Measurements from ENCODE around the gene SESN3.
"Not testable (repeated sequence)": the region's sequence is repeated elsewhere in the genome, so short reads cannot be mapped to it uniquely, and the experiment has no call there.

Gene SESN3

GRCh38 chr11:95231127-95231880 is at the start of gene SESN3:
Gene SESN3, minus strand, starts transcription at chr11:95231202. Its CDS starts 342 bp downstream, at chr11:95230860.
- peaks cover 6% of the 10 kb centered on the region for H3K36me3 Mint-ChIP-seq (ENCODE audit: low read depth)
- H3K27me3 Mint-ChIP-seq (ENCODE audit: low read depth) = peaks cover 6% of the 10 kb centered on the region
- H3K4me1 Mint-ChIP-seq (ENCODE audit: low read depth) = peaks cover 28% of the 10 kb centered on the region
- H3K27ac Mint-ChIP-seq = peak within 1 kb of the TSS; percentile 83
- H3K9me3 Mint-ChIP-seq = no peaks in the 10 kb centered on the region
- DNase-seq (ENCODE audit: low spot score) = peak; percentile 99
- peak within 1 kb of the TSS; percentile 94 for H3K4me3 Mint-ChIP-seq

DNA sequence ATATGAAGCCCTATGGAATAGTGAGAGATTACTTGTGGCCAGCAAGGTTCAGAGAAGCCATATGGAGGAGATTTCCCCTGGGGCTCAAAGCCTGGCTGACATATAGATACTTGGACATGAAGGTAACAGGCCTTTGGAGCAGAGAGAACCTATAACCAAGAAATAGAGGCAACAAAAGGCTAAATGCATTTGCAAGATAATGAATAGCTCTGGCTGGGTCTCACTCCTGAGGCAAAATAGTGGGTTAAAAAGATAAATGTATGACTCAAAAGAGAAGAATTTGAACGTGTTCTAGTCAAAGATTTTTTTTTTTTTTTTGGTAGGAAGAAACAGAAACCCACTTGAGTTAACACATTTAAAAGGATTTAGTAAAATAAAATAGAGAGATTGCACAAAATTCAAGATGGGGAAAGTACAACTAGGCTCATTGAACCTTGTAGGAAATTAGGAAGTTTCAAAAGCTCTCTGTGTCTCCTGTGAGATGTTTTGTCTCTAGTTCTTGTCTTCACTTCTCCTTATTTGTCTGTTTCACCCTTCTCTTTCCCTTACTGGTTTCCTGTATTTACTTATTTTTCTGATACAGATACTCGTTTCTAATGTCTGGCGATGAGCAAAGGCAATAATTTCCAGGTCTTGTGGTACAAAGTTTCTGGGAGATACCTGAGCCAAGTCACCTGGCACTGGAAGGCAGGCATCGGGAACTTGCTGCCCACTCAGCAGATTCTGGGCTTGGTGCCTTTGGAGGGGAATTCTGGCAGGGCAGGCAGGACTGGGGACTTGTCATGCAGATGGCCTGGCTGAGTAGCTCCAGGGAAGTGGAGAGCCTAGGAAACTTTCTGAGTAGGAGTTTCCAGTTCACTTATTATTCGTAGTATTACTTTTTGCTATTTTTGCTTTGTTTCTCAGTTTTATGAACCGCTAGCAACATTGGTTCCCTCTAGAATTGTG is 49.2 kb upstream of the SESN3 start:
- no peak for DNase-seq (ENCODE audit: low spot score)
- H3K4me1 Mint-ChIP-seq (ENCODE audit: low read depth) = no peaks in the 10 kb centered on the region
- H3K4me3 Mint-ChIP-seq = no peak overlapping the region
- no peaks in the 10 kb centered on the region for H3K27me3 Mint-ChIP-seq (ENCODE audit: low read depth)
- no peak overlapping the region for H3K27ac Mint-ChIP-seq
- H3K9me3 Mint-ChIP-seq = no peaks in the 10 kb centered on the region
- no peaks in the 10 kb centered on the region for H3K36me3 Mint-ChIP-seq (ENCODE audit: low read depth)

DNA sequence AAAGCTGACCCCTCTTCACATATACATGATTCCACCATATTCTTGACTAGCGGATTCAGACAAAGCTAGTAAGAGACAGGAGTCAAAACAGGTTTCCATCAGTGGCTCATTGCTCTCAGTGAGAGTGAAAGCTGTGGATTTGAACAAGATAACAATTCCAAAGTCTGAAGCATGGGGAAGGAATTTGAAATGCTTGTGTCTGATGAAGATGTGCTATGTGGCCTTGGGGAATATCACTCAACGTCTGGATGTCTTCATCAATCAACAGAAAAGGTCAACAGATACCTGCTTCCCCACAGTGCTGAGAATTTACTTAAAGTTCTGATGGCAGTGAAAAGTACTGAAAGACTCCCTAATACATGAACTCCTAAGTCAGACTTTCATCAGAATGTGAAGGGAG is 46.9 kb upstream of the SESN3 start:
- H3K27ac Mint-ChIP-seq = no peak overlapping the region
- no peaks in the 10 kb centered on the region for H3K36me3 Mint-ChIP-seq (ENCODE audit: low read depth)

DNA sequence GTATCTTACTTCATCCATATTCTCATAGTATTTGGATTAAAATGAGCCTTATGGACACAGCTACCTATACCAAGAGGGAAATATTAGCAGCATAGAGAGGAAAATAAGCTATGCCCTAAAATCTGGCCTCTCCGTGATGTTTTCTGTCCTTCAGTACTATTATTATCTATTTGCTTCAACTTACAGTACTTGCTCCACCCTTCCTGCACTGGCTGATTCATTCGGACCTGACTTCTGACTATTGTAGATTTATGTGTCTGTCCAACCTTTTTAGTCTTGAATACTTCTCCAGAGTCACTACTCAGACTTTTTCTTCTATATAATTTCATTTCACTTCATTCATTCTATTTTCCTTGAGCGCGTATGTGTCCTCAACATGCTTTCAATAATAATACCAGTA is 45.1 kb upstream of the SESN3 start:
- no peaks in the 10 kb centered on the region for H3K4me1 Mint-ChIP-seq (ENCODE audit: low read depth)

More for the DNA sequence above, 46.9 kb upstream of the SESN3 start:
- peaks cover 3% of the 10 kb centered on the region for H3K27me3 Mint-ChIP-seq (ENCODE audit: low read depth)
- no peak for DNase-seq (ENCODE audit: low spot score)
- no peaks in the 10 kb centered on the region for H3K4me1 Mint-ChIP-seq (ENCODE audit: low read depth)
- no peaks in the 10 kb centered on the region for H3K9me3 Mint-ChIP-seq
- H3K4me3 Mint-ChIP-seq = no peak overlapping the region

GRCh38 chr11:95273618-95274017 is 42.6 kb upstream of the SESN3 start:
- H3K9me3 Mint-ChIP-seq; H3K4me1 Mint-ChIP-seq (ENCODE audit: low read depth); H3K27me3 Mint-ChIP-seq (ENCODE audit: low read depth); H3K36me3 Mint-ChIP-seq (ENCODE audit: low read depth); H3K27ac Mint-ChIP-seq; H3K4me3 Mint-ChIP-seq; DNase-seq (ENCODE audit: low spot score): not testable (repeated sequence)

More for the DNA sequence above, 45.1 kb upstream of the SESN3 start:
- no peak overlapping the region for H3K27ac Mint-ChIP-seq
- peaks cover 3% of the 10 kb centered on the region for H3K27me3 Mint-ChIP-seq (ENCODE audit: low read depth)
- no peaks in the 10 kb centered on the region for H3K36me3 Mint-ChIP-seq (ENCODE audit: low read depth)
- no peak for DNase-seq (ENCODE audit: low spot score)
- H3K4me3 Mint-ChIP-seq = no peak overlapping the region
- H3K9me3 Mint-ChIP-seq = no peaks in the 10 kb centered on the region

GRCh38 chr11:95269036-95269819 is 38.2 kb upstream of the SESN3 start:
- H3K36me3 Mint-ChIP-seq (ENCODE audit: low read depth) = no peaks in the 10 kb centered on the region
- H3K4me3 Mint-ChIP-seq = no peak overlapping the region
- H3K27me3 Mint-ChIP-seq (ENCODE audit: low read depth) = peaks cover 5% of the 10 kb centered on the region
- no peak overlapping the region for H3K27ac Mint-ChIP-seq
- H3K9me3 Mint-ChIP-seq = no peaks in the 10 kb centered on the region
- DNase-seq (ENCODE audit: low spot score) = no peak
- H3K4me1 Mint-ChIP-seq (ENCODE audit: low read depth) = no peaks in the 10 kb centered on the region

- no peak for DNase-seq (ENCODE audit: low spot score)
- Mint-ChIP-seq H3K27ac (no peak overlapping the region), H3K36me3 (ENCODE audit: low read depth) (no peaks in the 10 kb centered on the region), H3K4me1 (ENCODE audit: low read depth) (peaks cover 6% of the 10 kb centered on the region), H3K9me3 (no peaks in the 10 kb centered on the region), H3K27me3 (ENCODE audit: low read depth) (peaks cover 5% of the 10 kb centered on the region), H3K4me3 (no peak overlapping the region)
Observed at GRCh38 chr11:95268391-95268790, 37.4 kb upstream of the SESN3 start.

- Mint-ChIP-seq H3K9me3 (no peaks in the 10 kb centered on the region), H3K36me3 (ENCODE audit: low read depth) (no peaks in the 10 kb centered on the region), H3K27me3 (ENCODE audit: low read depth) (peaks cover 5% of the 10 kb centered on the region), H3K4me1 (ENCODE audit: low read depth) (peaks cover 12% of the 10 kb centered on the region), H3K27ac (no peak overlapping the region), H3K4me3 (no peak overlapping the region)
- DNase-seq (ENCODE audit: low spot score) = no peak
Observed at GRCh38 chr11:95267601-95268213, 36.7 kb upstream of the SESN3 start.

DNA sequence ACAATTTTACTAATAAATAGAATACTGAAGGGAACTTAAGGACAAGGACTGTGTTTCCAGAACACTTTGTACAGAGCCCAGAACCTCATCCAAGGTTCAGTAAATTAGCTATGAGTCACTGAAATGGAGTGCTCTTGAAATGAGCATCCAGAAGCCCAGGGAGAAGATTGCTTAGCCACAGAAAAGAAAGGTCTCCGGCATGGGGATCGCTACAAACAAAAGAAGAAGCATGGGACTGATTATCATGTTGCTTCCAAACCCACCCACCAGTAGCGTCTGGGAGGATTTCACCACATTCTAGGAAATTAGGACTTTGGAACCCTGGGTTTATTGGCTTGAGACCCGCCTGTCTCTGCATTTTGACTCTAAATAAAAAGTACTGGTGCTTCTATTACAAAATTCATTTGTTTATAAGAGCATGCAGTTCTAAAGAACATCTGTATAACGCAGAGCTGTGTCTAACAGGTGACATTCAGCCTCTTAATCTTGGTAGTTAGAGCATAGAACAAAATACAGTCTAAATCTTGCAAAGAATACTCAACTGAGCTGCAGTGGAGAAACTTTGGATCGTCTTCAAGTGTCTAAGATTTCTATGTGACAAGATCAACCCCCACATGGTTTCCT is 35.9 kb upstream of the SESN3 start:
- Mint-ChIP-seq H3K27me3 (ENCODE audit: low read depth) (peaks cover 5% of the 10 kb centered on the region), H3K27ac (no peak overlapping the region), H3K4me1 (ENCODE audit: low read depth) (peaks cover 14% of the 10 kb centered on the region), H3K36me3 (ENCODE audit: low read depth) (no peaks in the 10 kb centered on the region), H3K4me3 (no peak overlapping the region), H3K9me3 (no peaks in the 10 kb centered on the region)
- no peak for DNase-seq (ENCODE audit: low spot score)

- Mint-ChIP-seq H3K9me3 (no peaks in the 10 kb centered on the region), H3K4me1 (ENCODE audit: low read depth) (peaks cover 14% of the 10 kb centered on the region), H3K36me3 (ENCODE audit: low read depth) (no peaks in the 10 kb centered on the region), H3K27me3 (ENCODE audit: low read depth) (peaks cover 5% of the 10 kb centered on the region), H3K4me3 (no peak overlapping the region), H3K27ac (no peak overlapping the region)
- DNase-seq (ENCODE audit: low spot score) = no peak
Observed at GRCh38 chr11:95264881-95265280, 33.9 kb upstream of the SESN3 start.

DNA sequence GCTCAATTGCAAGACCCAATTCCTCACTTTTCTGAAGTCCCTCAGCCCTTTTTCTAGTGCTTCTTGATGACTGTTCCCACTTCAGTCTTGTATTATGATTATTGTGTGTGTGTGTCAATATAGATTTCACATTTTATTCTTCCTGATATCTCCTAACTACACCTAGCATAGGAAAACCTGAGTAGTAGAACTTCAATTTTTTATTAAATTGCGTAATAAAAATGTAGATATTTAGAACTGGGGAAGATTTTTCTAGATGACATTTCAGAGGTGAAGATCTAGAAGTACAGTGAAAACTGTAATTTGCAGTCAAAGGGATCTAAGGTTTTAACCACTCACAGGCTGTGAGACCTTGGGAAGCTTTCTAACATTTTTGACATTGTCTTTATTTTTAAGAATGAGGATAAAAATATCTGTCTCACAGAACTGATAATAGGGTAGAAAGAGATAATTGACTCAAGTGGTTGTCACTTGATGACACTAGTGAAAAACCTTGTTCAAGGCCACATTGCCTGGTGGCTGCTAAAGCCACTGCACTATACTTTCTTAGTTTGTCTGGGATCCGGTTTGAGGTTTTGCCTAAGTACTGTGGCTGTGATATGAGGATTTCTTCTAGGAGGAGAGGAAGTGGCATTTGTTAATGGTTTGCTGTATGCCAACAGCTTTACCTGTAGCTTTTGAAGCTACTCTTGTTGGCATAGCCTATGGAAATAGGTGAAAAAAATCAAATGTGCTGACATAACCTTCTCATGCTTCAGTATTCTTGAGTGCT is 32.2 kb upstream of the SESN3 start:
- H3K4me1 Mint-ChIP-seq (ENCODE audit: low read depth) = peaks cover 14% of the 10 kb centered on the region
- no peak for DNase-seq (ENCODE audit: low spot score)
- H3K9me3 Mint-ChIP-seq = no peaks in the 10 kb centered on the region
- H3K36me3 Mint-ChIP-seq (ENCODE audit: low read depth) = no peaks in the 10 kb centered on the region
- peak overlapping the region; percentile 31 for H3K4me3 Mint-ChIP-seq
- H3K27me3 Mint-ChIP-seq (ENCODE audit: low read depth) = peaks cover 5% of the 10 kb centered on the region
- H3K27ac Mint-ChIP-seq = no peak overlapping the region

DNA sequence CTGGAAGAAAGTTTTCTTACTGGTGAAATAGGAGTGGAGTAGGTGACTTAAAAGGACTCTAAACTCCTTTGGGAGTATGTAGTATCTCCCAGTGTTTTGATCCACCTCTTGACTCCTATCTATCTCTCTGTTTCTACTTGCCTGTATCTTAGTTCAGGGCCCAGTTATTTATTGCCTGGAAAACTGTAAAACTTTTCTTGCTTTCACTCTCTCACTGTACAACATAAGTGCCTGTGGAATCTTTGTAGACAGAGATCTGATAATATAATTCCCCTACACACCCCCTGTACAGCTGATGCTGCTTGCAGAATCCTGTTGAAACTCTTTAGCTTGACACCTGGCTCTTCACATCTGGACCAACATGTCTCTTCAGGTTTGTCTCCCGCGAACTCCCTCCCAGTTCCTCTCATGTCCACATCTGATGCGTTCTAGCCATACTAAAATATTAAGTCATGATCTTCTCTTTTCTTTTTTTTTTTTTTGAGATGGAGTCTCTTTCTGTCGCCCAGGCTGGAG is 26.5 kb upstream of the SESN3 start:
- Mint-ChIP-seq H3K27ac (no peak overlapping the region), H3K4me1 (ENCODE audit: low read depth) (peaks cover 34% of the 10 kb centered on the region), H3K27me3 (ENCODE audit: low read depth) (no peaks in the 10 kb centered on the region), H3K9me3 (no peaks in the 10 kb centered on the region), H3K36me3 (ENCODE audit: low read depth) (no peaks in the 10 kb centered on the region), H3K4me3 (no peak overlapping the region)
- DNase-seq (ENCODE audit: low spot score) = no peak

Measured in T-helper 2 cell treated with Interferon-gamma antibody and Interleukin-4, amounts not matched to agents 5 μg/mL and 100 μg/mL, for 36 hours (primary cell).